A549 (cell line): ENCODE results near the gene MYO19. TPM values are rescaled to one million over a fixed set of nuclear protein-coding genes. Genes with fewer than 3 reads are reported as not detected.

Experiments used
- ATAC-seq, 2 experiments: fragments of 200-7000 bp in 1 of 2; fragments of >200 bp in 1 of 2; cut with Nextera tagmentation in 1 of 2; cut with Tn5 transposase in 1 of 2; 3 replicates each; pipeline versions ENCODE4 v1.8.0 to v1.9.1; 2018 to 2020; ENCODE audit warnings: mild to moderate bottlenecking in 1 of 2, moderate library complexity in 1 of 2
- CTCF ChIA-PET: fragments of 300-600 bp; sonication (Branson Sonifier 250); formaldehyde crosslinking; extraction: SDS; loops from one replicate; lab custom pipeline; 2021; ENCODE audit warnings: antibody characterized with exemption, inconsistent platforms; lab: Yijun Ruan, JAX
- POLR2A ChIA-PET: fragments of 350-600 bp; formaldehyde crosslinking; extraction: SDS; loops from one replicate; lab custom pipeline; 2021; ENCODE audit warnings: antibody characterized with exemption, inconsistent platforms; lab: Yijun Ruan, JAX
- DNase-seq, 2 experiments: peaks; one replicate each; pipeline versions ENCODE4 v3.0.0 to v3.0.0-alpha.2; 2011 to 2016; ENCODE audit warnings: low read depth in 1 of 2, low spot score in 1 of 2
- FAIRE-seq: peaks from 2 replicates; lab custom pipeline; 2011; peaks lifted over from hg19 to GRCh38; lab: Jason Lieb, UNC
- H3K27ac ChIP-seq, 2 experiments: fragments of >200 bp; sonication (Bioruptor Twin); formaldehyde crosslinking; 3 replicates each; pipeline ENCODE4 v1.5.1; 2016 to 2017
- H3K4me1 ChIP-seq: fragments of >200 bp; sonication (Bioruptor Twin); formaldehyde crosslinking; 3 replicates; pipeline ENCODE4 v1.6.1; 2016
- H3K4me2 ChIP-seq: fragments of >200 bp; sonication (Bioruptor Twin); formaldehyde crosslinking; 3 replicates; pipeline ENCODE4 v1.6.1; 2016
- H3K4me3 ChIP-seq: fragments of >200 bp; sonication (Bioruptor Twin); formaldehyde crosslinking; 3 replicates; pipeline ENCODE4 v1.5.1; 2016
- H3K9me3 ChIP-seq: fragments of >200 bp; sonication (Bioruptor Twin); formaldehyde crosslinking; 3 replicates; pipeline ENCODE4 v1.6.1; 2016
- ATOH8 ChIP-seq: fragments of 250-450 bp; sonication (Bioruptor Pico); IDR thresholded peaks from 2 replicates; pipeline ENCODE4 v1.5.0; 2020; ENCODE audit warnings: low read depth, mild to moderate bottlenecking, moderate library complexity
- CHD2 ChIP-seq: fragments of 150-350 bp; IDR thresholded peaks from 2 replicates; pipeline ENCODE4 v1.6.1; 2014; ENCODE audit warnings: low read length; ENCODE audit not compliant: partially characterized antibody
- E2F6 ChIP-seq: IDR thresholded peaks from 2 replicates; pipeline ENCODE4 v1.6.1; 2012; ENCODE audit warnings: low read depth, borderline replicate concordance
- ESRRA ChIP-seq: fragments of 150-350 bp; IDR thresholded peaks from 2 replicates; pipeline ENCODE4 v1.6.1; 2014; ENCODE audit warnings: mild to moderate bottlenecking, low read length, borderline replicate concordance
- FOSL2 ChIP-seq, 2 experiments: fragments of 450-650 bp in 1 of 2; fragments of >200 bp in 1 of 2; sonication (Bioruptor Twin) in 1 of 2; formaldehyde crosslinking; IDR thresholded peaks; 2 replicates each; pipeline versions ENCODE4 v1.5.0 to v1.6.1; 2016 to 2020; ENCODE audit warnings: mild to moderate bottlenecking in 1 of 2, moderate library complexity in 1 of 2
- HDAC2 ChIP-seq: fragments of 200-600 bp; sonication (generic); IDR thresholded peaks from 2 replicates; pipeline ENCODE4 v1.6.1; 2016
- HEYL ChIP-seq: fragments of 250-450 bp; sonication (Bioruptor Pico); IDR thresholded peaks from 2 replicates; pipeline ENCODE4 v1.8.0; 2021; ENCODE audit warnings: mild to moderate bottlenecking, moderate library complexity
- HOXA7 ChIP-seq: fragments of 250-450 bp; sonication (Bioruptor Pico); IDR thresholded peaks from 2 replicates; pipeline ENCODE4 v1.5.0; 2020; ENCODE audit warnings: mild to moderate bottlenecking, moderate library complexity
- HOXB5 ChIP-seq: fragments of 250-450 bp; sonication (Bioruptor Pico); IDR thresholded peaks from 2 replicates; pipeline ENCODE4 v1.5.0; 2020; ENCODE audit warnings: mild to moderate bottlenecking, moderate library complexity
- KDM1A ChIP-seq: fragments of 200-600 bp; sonication (generic); IDR thresholded peaks from 2 replicates; pipeline ENCODE4 v1.6.1; 2016; ENCODE audit warnings: low read depth, mild to moderate bottlenecking
- KDM5A ChIP-seq: fragments of 200-600 bp; sonication (generic); IDR thresholded peaks from 2 replicates; pipeline ENCODE4 v1.6.1; 2016; ENCODE audit warnings: antibody characterized with exemption, mild to moderate bottlenecking
- MAFK ChIP-seq: fragments of 450-650 bp; IDR thresholded peaks from 2 replicates; pipeline ENCODE4 v1.6.1; 2014; ENCODE audit not compliant: partially characterized antibody
- MAX ChIP-seq: IDR thresholded peaks from 2 replicates; pipeline ENCODE4 v1.6.1; 2012
- POLR2A ChIP-seq: IDR thresholded peaks from 2 replicates; pipeline ENCODE4 v1.6.1; 2012; ENCODE audit warnings: mild to moderate bottlenecking, low read length
- REST ChIP-seq: fragments of 200-600 bp; sonication (generic); IDR thresholded peaks from 2 replicates; pipeline ENCODE4 v1.6.1; 2016; ENCODE audit warnings: antibody characterized with exemption, mild to moderate bottlenecking, moderate library complexity
- RFX5 ChIP-seq: fragments of 450-650 bp; IDR thresholded peaks from 2 replicates; pipeline ENCODE4 v1.7.1; 2014; ENCODE audit warnings: antibody characterized with exemption, mild to moderate bottlenecking, moderate library complexity
- RNF2 ChIP-seq: fragments of 200-600 bp; sonication (generic); IDR thresholded peaks from 2 replicates; pipeline ENCODE4 v1.6.1; 2016; ENCODE audit warnings: low read depth, mild to moderate bottlenecking, antibody characterized with exemption, moderate library complexity, borderline replicate concordance
- SMC3 ChIP-seq: fragments of >200 bp; sonication (Bioruptor Twin); formaldehyde crosslinking; IDR thresholded peaks from 3 replicates; pipeline ENCODE4 v1.6.1; 2018; ENCODE audit warnings: inconsistent platforms
- SREBF2 ChIP-seq: fragments of 450-650 bp; IDR thresholded peaks from 2 replicates; pipeline ENCODE4 v1.6.1; 2014; ENCODE audit warnings: mild to moderate bottlenecking, moderate library complexity
- TP53 ChIP-seq: fragments of 250-450 bp; sonication (Bioruptor Pico); IDR thresholded peaks from 2 replicates; pipeline ENCODE4 v1.5.0; 2021; ENCODE audit warnings: mild to moderate bottlenecking, moderate library complexity
- ZC3H11A ChIP-seq: fragments of 450-650 bp; IDR thresholded peaks from 2 replicates; pipeline ENCODE4 v1.6.1; 2014; ENCODE audit warnings: antibody characterized with exemption, mild to moderate bottlenecking
- ZSCAN20 ChIP-seq: fragments of 250-450 bp; sonication (Bioruptor Pico); IDR thresholded peaks from 2 replicates; pipeline ENCODE4 v1.8.0; 2022; ENCODE audit warnings: mild to moderate bottlenecking, moderate library complexity
- WGBS: methylation state at CpG from one replicate; pipeline ENCODE4 v1.1.6; 2017; ENCODE audit errors: missing lambda C conversion rate; 5-methylcytosine and 5-hydroxymethylcytosine counted together
- polyA plus RNA-seq, 4 experiments: library from polyadenylated mRNA; depleted of rRNA in 3 of 4; stranded (reverse); fragments of >200 nt; fragmentation: RNase III in 1 of 4; extraction: RNeasy Plus Mini Kit Qiagen cat#74134 plus additional on column Dnase treatment in 1 of 4; gene quantifications; 2 replicates in 3 of 4; 3 replicates in 1 of 4; pipeline ENCODE4 v1.2.3, GENCODE V29; 2011 to 2017

The MYO19 gene
- polyA plus RNA-seq, 2 of the 4 experiments (the other 2 are of a cell fraction): 91.7 to 99.0 TPM

GRCh38 chr17:36463916-36464764 lies 70.5 kb downstream of the MYO19 start:
- DNase-seq (peak; percentile 74 to 76), ATAC-seq (peak; percentile 82 to 91), FAIRE-seq (no peak)
- POLR2A ChIA-PET: no interaction called here
- no peaks in the 10 kb centered on the region for H3K4me1 ChIP-seq
- H3K9me3 ChIP-seq: no peaks in the 10 kb centered on the region
- CTCF ChIA-PET: interaction anchor here (0.6 to 7.5 kb wide), 3 partner anchors 11 to 581 kb away, joined by 3 to 54 read pairs (median 3); no protein-coding TSS in a partner anchor
- H3K27ac ChIP-seq: no peak overlapping the region
- no peak overlapping the region for H3K4me2 ChIP-seq
- no peak overlapping the region for H3K4me3 ChIP-seq
- WGBS: 32% methylated on average over 40 of the region's 54 CpGs
- TF ChIP-seq ZSCAN20 (no peak), E2F6 (no peak), MAFK (peak; percentile 73), RFX5 (no peak), HEYL (no peak), ZC3H11A (no peak), HOXA7 (CRISPR knock-in tag) (no peak), HOXB5 (peak; percentile 50; the same call in 1 of the 2 replicates), MAX (0 out of 2 replicates have a peak, but pooled peaks have one; percentile 28), POLR2A (no peak), FOSL2 (IDR thresholded peaks at IDR 0.05) (no peak), FOSL2 (CRISPR knock-in tag; IDR thresholded peaks at IDR 0.05) (peak; percentile 31; the same call in 1 of the 2 replicates), CHD2 (no peak), ESRRA (no peak), TP53 (no peak), KDM5A (no peak), HDAC2 (no peak), RNF2 (no peak), SMC3 (no peak), SREBF2 (no peak), REST (peak; percentile 94), ATOH8 (no peak), KDM1A (no peak)
- TF ChIP-seq, all 56 proteins: peak for 5
